Eye (tissue), 1 donor: Measurements from ENCODE around the gene OR10G4.
"Not testable (repeated sequence)": the region's sequence is repeated elsewhere in the genome, so short reads cannot be mapped to it uniquely, and the experiment has no call there.

Experiments used
- DNase-seq: peaks from one replicate; pipeline ENCODE4 v3.0.0-alpha.2; 2015

Gene OR10G4, protein sequence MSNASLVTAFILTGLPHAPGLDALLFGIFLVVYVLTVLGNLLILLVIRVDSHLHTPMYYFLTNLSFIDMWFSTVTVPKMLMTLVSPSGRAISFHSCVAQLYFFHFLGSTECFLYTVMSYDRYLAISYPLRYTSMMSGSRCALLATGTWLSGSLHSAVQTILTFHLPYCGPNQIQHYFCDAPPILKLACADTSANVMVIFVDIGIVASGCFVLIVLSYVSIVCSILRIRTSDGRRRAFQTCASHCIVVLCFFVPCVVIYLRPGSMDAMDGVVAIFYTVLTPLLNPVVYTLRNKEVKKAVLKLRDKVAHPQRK

DNA sequence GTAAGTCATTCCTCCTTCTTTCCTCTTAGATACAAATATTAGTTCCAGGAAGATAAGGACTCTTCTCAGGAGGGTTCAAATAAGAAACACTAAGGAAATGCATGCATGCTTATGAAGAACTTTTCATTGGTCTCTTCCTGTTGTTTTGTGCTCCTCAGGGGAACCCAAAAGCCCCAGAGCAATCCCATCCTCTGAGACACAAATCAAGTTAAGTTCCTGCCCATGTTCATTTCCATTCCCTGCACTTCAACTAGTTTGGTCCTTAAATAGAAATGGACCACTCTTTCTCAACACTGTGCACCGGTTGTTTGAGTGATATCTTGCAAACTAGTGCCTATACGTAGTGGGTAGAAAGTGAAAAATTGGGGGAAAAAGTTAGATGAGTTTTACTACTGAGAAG is at the start of gene OR10G4:
OR10G4 (plus strand) TSS at position 301 of the 400 bp plus-strand sequence. CDS start 2,578 bp downstream, outside the sequence.
- DNase-seq: no peak

DNA sequence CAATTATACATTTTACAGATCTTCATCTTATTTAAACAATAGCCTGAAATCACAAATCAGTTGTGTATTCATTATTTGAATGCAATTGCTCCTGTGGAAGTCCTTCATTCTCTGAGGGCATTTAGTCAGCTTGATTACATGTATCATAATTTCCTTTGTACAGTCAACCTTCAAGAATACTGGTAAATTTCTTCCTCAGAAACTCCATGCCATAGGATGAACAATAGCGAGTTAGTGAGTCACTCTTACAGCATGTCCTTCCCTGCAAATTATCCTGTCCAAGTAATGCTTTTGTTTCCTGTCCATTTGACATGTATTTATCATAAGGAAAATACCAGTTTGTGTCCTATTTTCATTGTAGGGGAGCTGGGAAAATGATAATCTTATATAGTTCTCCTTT is 39.0 kb upstream of the OR10G4 start:
- DNase-seq: no peak

DNA sequence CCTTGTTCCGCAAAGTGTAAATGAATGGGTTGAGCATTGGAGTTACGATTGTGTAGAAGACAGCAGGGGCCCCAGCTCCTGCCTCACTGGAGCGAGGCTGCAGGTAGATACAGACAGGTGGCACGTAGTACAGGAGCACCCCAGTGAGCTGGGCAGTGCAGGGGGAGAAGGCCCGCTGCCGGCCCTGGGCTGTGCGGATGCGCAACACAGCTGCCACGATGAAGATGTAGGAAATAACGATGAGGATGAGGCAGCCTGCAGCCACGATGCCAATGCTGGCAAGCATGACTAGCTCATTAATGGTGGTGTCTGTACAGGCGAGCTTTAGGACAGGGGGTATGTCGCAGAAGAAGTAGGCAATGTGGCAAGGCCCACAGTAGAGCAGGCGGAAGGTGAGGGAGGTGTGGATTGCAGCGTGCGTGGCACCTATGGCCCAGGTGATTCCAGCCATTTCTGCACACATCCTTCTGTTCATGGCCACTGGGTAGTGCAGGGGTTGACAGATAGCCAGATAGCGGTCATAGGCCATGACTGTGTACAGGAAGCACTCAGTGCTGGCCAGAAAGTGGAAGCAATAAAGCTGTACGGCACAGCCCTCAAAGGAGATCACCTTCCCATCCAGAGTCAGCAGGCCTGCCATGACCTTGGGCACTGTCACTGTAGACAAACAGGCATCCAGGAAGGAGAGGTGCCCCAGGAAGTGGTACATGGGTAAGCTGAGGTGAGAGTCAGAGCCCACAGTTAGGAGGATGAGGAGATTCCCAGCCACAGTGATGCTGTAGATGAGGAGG is 35.8 kb upstream of the OR10G4 start:
- DNase-seq: no peak

DNA sequence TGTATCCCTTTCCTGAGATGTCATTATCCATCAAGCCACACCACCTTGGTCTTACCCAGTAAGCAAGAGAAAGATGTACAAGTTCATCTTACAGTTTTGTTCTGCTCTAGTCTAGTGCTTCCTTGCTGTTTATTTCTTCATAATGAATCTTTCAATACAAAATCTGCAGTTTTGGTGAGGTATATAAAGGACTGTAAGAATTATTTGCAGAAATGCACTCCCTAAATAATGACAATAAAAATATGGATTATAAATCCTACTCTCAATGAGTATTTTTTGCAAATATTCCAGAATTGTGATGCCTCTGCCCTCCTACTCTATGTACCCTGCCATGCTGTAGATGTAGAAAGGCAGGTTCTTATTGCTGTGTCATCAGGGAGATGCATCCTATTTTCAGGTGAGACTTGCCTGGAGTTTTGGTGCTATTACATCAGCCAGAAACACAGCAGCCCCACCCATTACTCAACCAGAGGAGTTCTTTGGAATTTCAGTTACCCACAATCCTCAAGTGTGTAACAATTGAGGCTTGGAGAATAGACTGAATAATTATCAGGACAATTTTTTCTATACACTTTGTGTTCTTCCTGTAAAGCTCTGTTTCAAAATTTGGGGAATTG is 35.0 kb upstream of the OR10G4 start, which contains the start of gene OR10S1:
OR10S1 (minus strand) TSS at position 51 of the 617 bp plus-strand sequence. CDS start 117 bp downstream, outside the sequence.
- no peak for DNase-seq

DNA sequence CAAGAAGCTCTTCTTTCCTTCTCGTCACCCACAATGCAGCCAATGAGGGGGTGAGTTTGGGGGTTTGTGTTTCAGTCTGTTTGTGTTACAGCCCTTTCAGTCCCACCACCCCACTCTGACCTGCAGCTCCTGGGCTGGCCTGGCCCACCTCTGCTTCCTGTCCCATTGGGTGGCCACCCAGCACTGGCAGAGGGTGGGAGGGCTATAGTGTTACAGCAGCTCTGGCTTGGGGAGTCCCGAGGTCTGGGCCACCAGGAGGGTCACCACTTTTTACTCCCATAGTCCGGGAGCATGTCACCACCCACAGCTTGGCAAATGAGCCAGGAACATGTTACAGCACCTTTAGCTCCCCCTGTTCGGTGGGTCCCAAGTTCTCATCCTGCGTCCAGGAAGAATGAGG is 33.5 kb upstream of the OR10G4 start:
- DNase-seq: no peak

DNA sequence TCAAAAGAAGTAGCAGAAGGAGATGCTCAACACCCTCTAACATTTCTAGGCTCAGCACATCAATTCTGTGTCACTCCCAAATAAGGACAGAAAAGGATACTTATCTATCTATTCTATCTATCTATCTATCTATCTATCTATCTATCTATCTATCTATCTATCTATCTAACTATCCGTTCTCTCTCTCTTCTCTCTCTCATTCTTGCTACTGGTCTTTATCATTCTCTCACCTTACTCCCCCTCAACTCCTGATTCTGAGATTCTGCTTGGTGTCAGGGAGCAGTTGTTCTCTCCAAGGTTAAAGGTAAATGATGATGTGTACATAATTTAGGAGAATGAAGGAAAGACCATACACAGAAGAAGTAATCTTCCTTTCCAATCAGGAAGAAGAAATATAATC is 17.7 kb upstream of the OR10G4 start, which contains the start of gene OR10G6:
OR10G6 (minus strand) TSS at position 43 of the 400 bp plus-strand sequence; CDS start at position 43, 0 bp downstream.
- DNase-seq: no peak

DNA sequence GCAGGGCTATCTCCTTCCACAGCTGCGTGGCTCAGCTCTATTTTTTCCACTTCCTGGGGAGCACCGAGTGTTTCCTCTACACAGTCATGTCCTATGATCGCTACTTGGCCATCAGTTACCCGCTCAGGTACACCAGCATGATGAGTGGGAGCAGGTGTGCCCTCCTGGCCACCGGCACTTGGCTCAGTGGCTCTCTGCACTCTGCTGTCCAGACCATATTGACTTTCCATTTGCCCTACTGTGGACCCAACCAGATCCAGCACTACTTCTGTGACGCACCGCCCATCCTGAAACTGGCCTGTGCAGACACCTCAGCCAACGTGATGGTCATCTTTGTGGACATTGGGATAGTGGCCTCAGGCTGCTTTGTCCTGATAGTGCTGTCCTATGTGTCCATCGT is 3.0 kb downstream of the OR10G4 start:
- DNase-seq: not testable (repeated sequence)

DNA sequence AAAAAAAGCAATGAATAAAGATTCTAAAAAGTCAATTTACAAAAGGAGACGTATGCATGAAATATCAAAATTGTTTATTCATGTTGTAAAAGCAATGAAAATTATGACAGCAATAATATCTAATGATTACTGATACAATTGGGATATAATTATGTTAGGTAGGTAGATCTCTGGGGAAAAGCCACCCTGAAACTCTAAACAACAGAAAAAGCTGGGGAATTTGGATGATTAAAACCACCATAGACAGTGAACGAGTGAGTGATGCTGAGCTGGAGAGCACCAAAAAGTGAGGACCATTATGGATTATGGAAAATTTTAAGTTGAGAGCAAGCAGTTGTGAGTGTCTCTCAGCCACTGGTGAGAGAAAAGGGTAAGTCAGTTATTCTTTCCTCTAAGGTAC is 13.7 kb downstream of the OR10G4 start, which contains the start of gene OR10G8:
OR10G8 (plus strand) TSS at position 301 of the 400 bp plus-strand sequence. CDS start 2,825 bp downstream, outside the sequence.
- DNase-seq: no peak

DNA sequence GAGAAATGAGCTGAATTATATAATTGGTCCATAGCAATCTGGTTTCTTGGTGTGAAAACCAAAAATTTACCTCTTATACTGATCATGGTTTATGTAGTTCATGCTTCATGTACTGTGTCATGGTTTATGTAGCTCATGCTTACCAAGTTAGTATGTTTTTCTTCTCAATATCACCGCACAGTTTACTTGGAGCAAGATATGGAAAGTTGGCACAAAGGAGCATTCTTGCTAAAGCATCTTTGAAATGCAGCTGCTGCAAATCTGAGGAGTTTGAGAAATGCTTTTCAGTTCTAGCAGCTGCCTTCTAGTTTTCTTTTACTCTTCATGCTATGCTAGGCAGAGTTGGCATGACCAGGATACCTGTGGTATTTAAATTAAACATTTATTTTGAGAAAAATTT is 23.9 kb downstream of the OR10G4 start:
- DNase-seq: no peak

DNA sequence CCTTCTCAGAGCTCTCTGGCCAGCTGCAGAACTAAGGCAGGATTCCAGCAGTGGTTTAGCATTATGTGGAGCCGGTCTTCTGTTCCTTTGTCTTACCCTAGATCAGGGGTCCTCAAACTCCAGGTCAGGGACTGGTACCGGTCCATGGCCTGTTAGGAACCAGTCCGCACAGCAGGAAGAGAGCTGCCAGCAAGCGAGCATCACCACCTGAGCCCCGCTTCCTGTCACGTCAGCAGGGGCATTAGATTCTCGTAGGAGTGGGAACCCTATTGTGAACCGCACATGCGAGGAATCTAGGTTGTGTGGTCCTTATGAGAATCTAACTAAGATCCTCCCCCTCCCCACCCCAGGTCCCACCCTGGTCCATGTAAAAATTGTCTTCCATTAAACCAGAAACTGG is 26.8 kb downstream of the OR10G4 start:
- DNase-seq: no peak

DNA sequence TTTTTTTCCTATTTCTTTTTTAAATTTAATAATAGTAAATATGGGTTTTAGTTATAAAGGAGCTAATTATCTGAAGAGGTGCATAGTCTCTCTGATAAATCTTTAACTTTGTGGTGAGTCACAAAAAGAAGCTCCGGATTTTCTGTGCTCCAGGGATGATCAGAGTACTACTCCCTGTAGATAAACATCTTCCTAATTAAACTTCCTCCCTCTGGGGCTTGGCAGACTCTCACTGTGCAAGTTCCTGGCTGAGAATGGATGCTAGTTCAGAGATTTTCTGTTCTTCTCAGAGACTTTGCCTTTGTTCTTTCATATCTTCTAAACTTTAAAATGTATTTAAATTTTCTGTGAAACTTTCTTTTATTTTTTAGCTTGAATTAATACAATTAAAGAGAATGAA is 28.5 kb downstream of the OR10G4 start, which contains the start of gene OR10G7:
OR10G7 (minus strand) TSS at position 72 of the 400 bp plus-strand sequence. CDS start 2,324 bp downstream, outside the sequence.
- no peak for DNase-seq

DNA sequence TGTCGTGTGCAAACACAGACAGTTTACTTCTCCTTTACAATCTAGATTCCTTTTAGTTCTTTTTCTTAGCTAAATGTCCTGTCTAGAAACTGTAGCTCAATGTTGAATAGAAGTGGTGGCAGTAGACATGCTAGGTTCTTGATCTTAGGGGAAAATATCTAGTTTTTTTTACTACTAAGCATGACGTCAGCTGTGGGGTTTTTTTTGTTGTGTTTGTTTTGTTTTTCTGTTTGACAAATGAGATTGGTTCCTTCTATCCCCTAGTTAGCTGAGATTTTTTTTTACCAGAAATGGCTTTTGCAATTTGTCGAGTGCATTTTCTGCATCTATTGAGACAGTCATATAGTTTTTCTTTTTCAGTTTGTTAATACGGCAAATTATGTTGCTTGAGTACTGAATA is 30.6 kb downstream of the OR10G4 start:
- DNase-seq: no peak

DNA sequence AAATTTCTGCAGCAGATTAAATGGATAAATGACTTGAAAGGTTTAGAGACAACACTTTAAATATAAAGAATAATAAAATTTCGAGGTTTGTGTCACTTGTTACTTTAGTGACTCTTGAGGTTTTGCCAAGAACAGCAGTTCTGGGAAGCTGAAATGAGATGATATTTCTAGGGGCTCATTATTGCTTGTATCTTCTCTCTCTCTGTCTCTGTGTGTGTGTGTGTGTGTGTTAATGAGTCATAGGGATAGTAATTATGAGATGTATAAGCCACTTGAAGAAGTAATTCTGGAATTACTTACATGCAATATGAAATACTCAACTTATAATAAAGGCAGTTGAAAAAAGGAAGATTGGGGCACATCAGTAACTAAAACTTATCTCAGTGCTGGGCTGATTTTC is 38.0 kb downstream of the OR10G4 start:
- DNase-seq: no peak

DNA sequence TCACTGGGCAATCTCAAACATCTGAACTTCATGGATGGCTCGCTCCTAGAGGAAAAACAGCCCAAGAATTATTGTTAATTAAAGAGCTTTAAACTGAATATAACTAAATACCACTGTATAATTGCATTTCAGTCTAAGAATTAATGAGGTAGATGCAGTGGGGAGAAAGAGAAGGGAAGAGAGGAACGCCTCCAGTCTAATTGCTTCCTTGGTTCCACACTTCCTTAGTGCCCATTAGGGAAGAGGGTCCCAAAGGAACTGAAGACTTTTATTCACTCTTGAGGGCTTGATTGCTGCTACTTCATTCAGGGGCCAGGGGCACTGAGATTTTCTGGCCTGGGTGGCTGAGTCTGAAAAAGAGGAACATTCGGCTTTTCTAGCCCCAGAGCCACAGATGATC is 40.2 kb downstream of the OR10G4 start:
- no peak for DNase-seq
